GM23338 (cell line): Measurements from ENCODE around the gene DPY19L1. TPM values are rescaled to one million over a fixed set of nuclear protein-coding genes. Genes with fewer than 3 reads are reported as not detected.
A peak's percentile ranks its signal among the peaks of the same experiment; 100 is the strongest.

Source experiments
- ATAC-seq: fragments of 200-7000 bp; cut with Tn5 transposase; 3 replicates; pipeline ENCODE4 v1.9.1; 2020
- DNase-seq: peaks from one replicate; pipeline ENCODE4 v3.0.0-alpha.2; 2015; ENCODE audit warnings: low spot score
- H2AFZ ChIP-seq: fragments of 200-600 bp; sonication (generic); 2 replicates; pipeline ENCODE4 v1.8.0; 2016; ENCODE audit warnings: antibody characterized with exemption, mild to moderate bottlenecking, moderate library complexity
- H3F3A ChIP-seq: fragments of 200-600 bp; sonication (generic); replicated peaks from 2 replicates; pipeline ENCODE4 v1.8.0; 2017; ENCODE audit warnings: antibody characterized with exemption, mixed run types, low read depth
- H3K27ac ChIP-seq: fragments of 200-600 bp; sonication (generic); 2 replicates; pipeline ENCODE4 v1.6.1; 2016; ENCODE audit warnings: low read depth
- H3K27me3 ChIP-seq: fragments of 200-600 bp; sonication (generic); 2 replicates; pipeline ENCODE4 v1.8.0; 2016; ENCODE audit warnings: mild to moderate bottlenecking, mixed run types, moderate library complexity; ENCODE audit not compliant: insufficient read depth
- H3K36me3 ChIP-seq: fragments of 200-600 bp; sonication (generic); 2 replicates; pipeline ENCODE4 v1.8.0; 2016; ENCODE audit warnings: mild to moderate bottlenecking; ENCODE audit not compliant: insufficient read depth
- H3K4me1 ChIP-seq: fragments of 200-600 bp; sonication (generic); 2 replicates; pipeline ENCODE4 v1.8.0; 2016; ENCODE audit warnings: mild to moderate bottlenecking, moderate library complexity; ENCODE audit not compliant: insufficient read depth
- H3K4me2 ChIP-seq: fragments of 200-600 bp; sonication (generic); 2 replicates; pipeline ENCODE4 v1.7.1; 2017; ENCODE audit warnings: mixed run types
- H3K4me3 ChIP-seq: fragments of 200-600 bp; sonication (generic); 2 replicates; pipeline ENCODE4 v1.6.1; 2016; ENCODE audit warnings: mixed run types
- H3K79me2 ChIP-seq: fragments of 200-600 bp; sonication (generic); replicated peaks from 2 replicates; pipeline ENCODE4 v1.8.0; 2017; ENCODE audit warnings: mild to moderate bottlenecking; ENCODE audit not compliant: insufficient read depth
- H3K9me2 ChIP-seq: fragments of 200-600 bp; sonication (generic); 2 replicates; pipeline ENCODE4 v1.8.0; 2017; ENCODE audit not compliant: insufficient read depth
- H4K20me1 ChIP-seq: fragments of 200-600 bp; sonication (generic); replicated peaks from 2 replicates; pipeline ENCODE4 v1.8.0; 2017; ENCODE audit warnings: mild to moderate bottlenecking; ENCODE audit not compliant: insufficient read depth
- H3K27ac Mint-ChIP-seq: 2 replicates; pipeline ENCODE4 v1.8.0; 2020; ENCODE audit warnings: inconsistent platforms, mild to moderate bottlenecking, moderate library complexity, mixed read lengths
- H3K27me3 Mint-ChIP-seq: 3 replicates; pipeline ENCODE4 v1.8.0; 2022; ENCODE audit warnings: low read depth, mild to moderate bottlenecking, moderate library complexity, mixed read lengths, inconsistent platforms; ENCODE audit not compliant: insufficient read depth, poor library complexity
- H3K36me3 Mint-ChIP-seq: 3 replicates; pipeline ENCODE4 v1.8.0; 2021; ENCODE audit warnings: low read depth, mild to moderate bottlenecking, inconsistent platforms, moderate library complexity, mixed read lengths
- H3K4me1 Mint-ChIP-seq: 3 replicates; pipeline ENCODE4 v1.8.0; 2020; ENCODE audit warnings: mild to moderate bottlenecking, inconsistent platforms, mixed read lengths
- H3K4me3 Mint-ChIP-seq: 3 replicates; pipeline ENCODE4 v1.8.0; 2021; ENCODE audit warnings: moderate library complexity, mild to moderate bottlenecking, inconsistent platforms, mixed read lengths
- H3K9me3 Mint-ChIP-seq: 3 replicates; pipeline ENCODE4 v1.8.0; 2020; ENCODE audit warnings: moderate library complexity, mild to moderate bottlenecking, inconsistent platforms, mixed read lengths
- CREB1 ChIP-seq: fragments of 250-450 bp; sonication (Bioruptor Pico); IDR thresholded peaks from 2 replicates; pipeline ENCODE4 v1.5.0; 2020; ENCODE audit warnings: low read depth, mild to moderate bottlenecking, moderate library complexity
- EZH2 ChIP-seq: fragments of 200-600 bp; sonication (generic); IDR thresholded peaks from one replicate; pipeline ENCODE4 v1.8.0; 2017; ENCODE audit warnings: antibody characterized with exemption, mild to moderate bottlenecking, low read depth; ENCODE audit not compliant: unreplicated experiment
- POLR2AphosphoS5 ChIP-seq: IDR thresholded peaks from 2 replicates; pipeline ENCODE4 v1.6.1; 2016; ENCODE audit warnings: antibody characterized with exemption, low read depth
- ZNF331 ChIP-seq: fragments of 250-450 bp; sonication (Bioruptor Pico); IDR thresholded peaks from 2 replicates; pipeline ENCODE4 v1.5.0; 2020; ENCODE audit warnings: low read depth, mild to moderate bottlenecking, moderate library complexity
- polyA plus RNA-seq: library from polyadenylated mRNA; unstranded; fragments of >200 nt; fragmentation: Nextera tagmentation; extraction: Ambion mirVana; gene quantifications from 2 replicates; pipeline ENCODE4 v1.2.1, GENCODE V29; 2016
- total RNA-seq: library from RNA; depleted of rRNA; stranded (reverse); fragments of >200 nt; shearing (Covaris generic); gene quantifications from 2 replicates; pipeline ENCODE4 v1.2.3, GENCODE V29; 2014
- TF ChIP-seq, protein P1 (sequence below): IDR thresholded peaks from one replicate; pipeline ENCODE4 v1.6.1; 2018; ENCODE audit warnings: antibody characterized with exemption; ENCODE audit not compliant: unreplicated experiment
- TF ChIP-seq, protein P2 (sequence below): fragments of 250-450 bp; sonication (Bioruptor Pico); IDR thresholded peaks from 2 replicates; pipeline ENCODE4 v1.5.0; 2020; ENCODE audit warnings: mild to moderate bottlenecking, moderate library complexity

Gene DPY19L1
- total and polyA plus RNA-seq, 2 experiments from 2014 or later, result 4.4 to 20.2 TPM

DNA sequence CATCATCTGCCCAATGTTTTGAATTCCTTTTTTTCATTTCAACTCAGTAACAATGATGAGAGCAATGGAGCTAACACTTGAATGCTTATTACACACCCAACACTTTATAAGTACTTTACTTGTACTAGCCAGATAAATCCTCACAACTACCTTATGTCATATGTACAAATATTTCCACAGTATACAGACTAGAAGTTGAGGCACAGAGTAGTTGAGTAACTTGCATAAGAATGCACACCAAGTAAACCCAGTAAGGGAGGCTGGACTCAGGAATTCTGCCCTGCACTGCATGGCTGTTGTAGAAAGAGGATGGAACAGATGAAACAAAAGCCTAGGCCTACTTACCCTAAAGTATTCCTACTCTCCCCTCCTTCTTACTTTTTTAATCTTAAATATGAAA, 15.8 kb downstream of the DPY19L1 start (continued):
- TF ChIP-seq, protein P1, sequence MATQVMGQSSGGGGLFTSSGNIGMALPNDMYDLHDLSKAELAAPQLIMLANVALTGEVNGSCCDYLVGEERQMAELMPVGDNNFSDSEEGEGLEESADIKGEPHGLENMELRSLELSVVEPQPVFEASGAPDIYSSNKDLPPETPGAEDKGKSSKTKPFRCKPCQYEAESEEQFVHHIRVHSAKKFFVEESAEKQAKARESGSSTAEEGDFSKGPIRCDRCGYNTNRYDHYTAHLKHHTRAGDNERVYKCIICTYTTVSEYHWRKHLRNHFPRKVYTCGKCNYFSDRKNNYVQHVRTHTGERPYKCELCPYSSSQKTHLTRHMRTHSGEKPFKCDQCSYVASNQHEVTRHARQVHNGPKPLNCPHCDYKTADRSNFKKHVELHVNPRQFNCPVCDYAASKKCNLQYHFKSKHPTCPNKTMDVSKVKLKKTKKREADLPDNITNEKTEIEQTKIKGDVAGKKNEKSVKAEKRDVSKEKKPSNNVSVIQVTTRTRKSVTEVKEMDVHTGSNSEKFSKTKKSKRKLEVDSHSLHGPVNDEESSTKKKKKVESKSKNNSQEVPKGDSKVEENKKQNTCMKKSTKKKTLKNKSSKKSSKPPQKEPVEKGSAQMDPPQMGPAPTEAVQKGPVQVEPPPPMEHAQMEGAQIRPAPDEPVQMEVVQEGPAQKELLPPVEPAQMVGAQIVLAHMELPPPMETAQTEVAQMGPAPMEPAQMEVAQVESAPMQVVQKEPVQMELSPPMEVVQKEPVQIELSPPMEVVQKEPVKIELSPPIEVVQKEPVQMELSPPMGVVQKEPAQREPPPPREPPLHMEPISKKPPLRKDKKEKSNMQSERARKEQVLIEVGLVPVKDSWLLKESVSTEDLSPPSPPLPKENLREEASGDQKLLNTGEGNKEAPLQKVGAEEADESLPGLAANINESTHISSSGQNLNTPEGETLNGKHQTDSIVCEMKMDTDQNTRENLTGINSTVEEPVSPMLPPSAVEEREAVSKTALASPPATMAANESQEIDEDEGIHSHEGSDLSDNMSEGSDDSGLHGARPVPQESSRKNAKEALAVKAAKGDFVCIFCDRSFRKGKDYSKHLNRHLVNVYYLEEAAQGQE, result no peak
- TF ChIP-seq, protein P2, sequence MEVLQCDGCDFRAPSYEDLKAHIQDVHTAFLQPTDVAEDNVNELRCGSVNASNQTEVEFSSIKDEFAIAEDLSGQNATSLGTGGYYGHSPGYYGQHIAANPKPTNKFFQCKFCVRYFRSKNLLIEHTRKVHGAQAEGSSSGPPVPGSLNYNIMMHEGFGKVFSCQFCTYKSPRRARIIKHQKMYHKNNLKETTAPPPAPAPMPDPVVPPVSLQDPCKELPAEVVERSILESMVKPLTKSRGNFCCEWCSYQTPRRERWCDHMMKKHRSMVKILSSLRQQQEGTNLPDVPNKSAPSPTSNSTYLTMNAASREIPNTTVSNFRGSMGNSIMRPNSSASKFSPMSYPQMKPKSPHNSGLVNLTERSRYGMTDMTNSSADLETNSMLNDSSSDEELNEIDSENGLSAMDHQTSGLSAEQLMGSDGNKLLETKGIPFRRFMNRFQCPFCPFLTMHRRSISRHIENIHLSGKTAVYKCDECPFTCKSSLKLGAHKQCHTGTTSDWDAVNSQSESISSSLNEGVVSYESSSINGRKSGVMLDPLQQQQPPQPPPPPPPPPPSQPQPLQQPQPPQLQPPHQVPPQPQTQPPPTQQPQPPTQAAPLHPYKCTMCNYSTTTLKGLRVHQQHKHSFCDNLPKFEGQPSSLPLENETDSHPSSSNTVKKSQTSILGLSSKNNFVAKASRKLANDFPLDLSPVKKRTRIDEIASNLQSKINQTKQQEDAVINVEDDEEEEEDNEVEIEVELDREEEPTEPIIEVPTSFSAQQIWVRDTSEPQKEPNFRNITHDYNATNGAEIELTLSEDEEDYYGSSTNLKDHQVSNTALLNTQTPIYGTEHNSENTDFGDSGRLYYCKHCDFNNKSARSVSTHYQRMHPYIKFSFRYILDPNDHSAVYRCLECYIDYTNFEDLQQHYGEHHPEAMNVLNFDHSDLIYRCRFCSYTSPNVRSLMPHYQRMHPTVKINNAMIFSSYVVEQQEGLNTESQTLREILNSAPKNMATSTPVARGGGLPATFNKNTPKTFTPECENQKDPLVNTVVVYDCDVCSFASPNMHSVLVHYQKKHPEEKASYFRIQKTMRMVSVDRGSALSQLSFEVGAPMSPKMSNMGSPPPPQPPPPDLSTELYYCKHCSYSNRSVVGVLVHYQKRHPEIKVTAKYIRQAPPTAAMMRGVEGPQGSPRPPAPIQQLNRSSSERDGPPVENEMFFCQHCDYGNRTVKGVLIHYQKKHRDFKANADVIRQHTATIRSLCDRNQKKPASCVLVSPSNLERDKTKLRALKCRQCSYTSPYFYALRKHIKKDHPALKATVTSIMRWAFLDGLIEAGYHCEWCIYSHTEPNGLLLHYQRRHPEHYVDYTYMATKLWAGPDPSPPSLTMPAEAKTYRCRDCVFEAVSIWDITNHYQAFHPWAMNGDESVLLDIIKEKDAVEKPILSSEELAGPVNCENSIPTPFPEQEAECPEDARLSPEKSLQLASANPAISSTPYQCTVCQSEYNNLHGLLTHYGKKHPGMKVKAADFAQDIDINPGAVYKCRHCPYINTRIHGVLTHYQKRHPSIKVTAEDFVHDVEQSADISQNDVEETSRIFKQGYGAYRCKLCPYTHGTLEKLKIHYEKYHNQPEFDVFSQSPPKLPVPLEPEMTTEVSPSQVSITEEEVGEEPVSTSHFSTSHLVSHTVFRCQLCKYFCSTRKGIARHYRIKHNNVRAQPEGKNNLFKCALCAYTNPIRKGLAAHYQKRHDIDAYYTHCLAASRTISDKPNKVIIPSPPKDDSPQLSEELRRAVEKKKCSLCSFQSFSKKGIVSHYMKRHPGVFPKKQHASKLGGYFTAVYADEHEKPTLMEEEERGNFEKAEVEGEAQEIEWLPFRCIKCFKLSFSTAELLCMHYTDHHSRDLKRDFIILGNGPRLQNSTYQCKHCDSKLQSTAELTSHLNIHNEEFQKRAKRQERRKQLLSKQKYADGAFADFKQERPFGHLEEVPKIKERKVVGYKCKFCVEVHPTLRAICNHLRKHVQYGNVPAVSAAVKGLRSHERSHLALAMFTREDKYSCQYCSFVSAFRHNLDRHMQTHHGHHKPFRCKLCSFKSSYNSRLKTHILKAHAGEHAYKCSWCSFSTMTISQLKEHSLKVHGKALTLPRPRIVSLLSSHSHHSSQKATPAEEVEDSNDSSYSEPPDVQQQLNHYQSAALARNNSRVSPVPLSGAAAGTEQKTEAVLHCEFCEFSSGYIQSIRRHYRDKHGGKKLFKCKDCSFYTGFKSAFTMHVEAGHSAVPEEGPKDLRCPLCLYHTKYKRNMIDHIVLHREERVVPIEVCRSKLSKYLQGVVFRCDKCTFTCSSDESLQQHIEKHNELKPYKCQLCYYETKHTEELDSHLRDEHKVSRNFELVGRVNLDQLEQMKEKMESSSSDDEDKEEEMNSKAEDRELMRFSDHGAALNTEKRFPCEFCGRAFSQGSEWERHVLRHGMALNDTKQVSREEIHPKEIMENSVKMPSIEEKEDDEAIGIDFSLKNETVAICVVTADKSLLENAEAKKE (CRISPR knock-in tag), result no peak
- TF ChIP-seq POLR2AphosphoS5, result no peak

DNA sequence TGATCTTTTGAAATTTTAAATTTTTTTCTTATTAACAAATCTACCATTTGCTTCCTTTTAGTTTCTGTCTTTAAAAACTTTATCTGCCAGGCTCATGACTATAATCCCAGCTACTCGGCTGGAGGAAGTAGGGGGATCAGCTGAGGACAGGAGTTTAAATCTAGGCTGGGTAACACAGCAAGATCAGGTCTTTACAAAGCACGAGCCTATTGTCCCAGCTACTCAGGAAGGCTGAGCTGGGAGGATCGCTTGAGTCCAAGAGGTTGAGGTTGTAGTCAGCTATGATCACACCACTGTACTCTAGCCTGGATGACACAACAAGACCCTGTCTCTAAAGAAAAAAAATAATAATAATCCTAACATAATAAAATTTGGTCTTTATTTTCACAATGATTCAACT, 17.5 kb downstream of the DPY19L1 start:
- Mint-ChIP-seq H3K27ac (no peak overlapping the region; the same call in 1 of the 2 replicates), H3K27me3 (peaks cover 10% of the 10 kb centered on the region), H3K9me3 (no peaks in the 10 kb centered on the region), H3K4me3 (no peak overlapping the region), H3K36me3 (peaks cover 11% of the 10 kb centered on the region; the same call in 2 of the 3 replicates), H3K4me1 (peaks cover 45% of the 10 kb centered on the region)
- H4K20me1 ChIP-seq, result no peaks in the 10 kb centered on the region
- H2AFZ ChIP-seq, result no peak overlapping the region
- no peak overlapping the region for H3K4me2 ChIP-seq
- H3K4me3 ChIP-seq, result no peak overlapping the region
- no peaks in the 10 kb centered on the region for H3K9me2 ChIP-seq
- H3F3A ChIP-seq, result no peaks in the 10 kb centered on the region
- H3K79me2 ChIP-seq, result peaks cover 40% of the 10 kb centered on the region
- ATAC-seq, result peak; percentile 32; the same call in 2 of the 3 replicates
- no peaks in the 10 kb centered on the region for H3K36me3 ChIP-seq
- no peak overlapping the region for H3K27ac ChIP-seq
- no peaks in the 10 kb centered on the region for H3K27me3 ChIP-seq
- DNase-seq, result peak; percentile 33
- H3K4me1 ChIP-seq, result peaks cover 28% of the 10 kb centered on the region
- no peak for TF ChIP-seq ZNF331 (CRISPR knock-in tag)
- TF ChIP-seq CREB1 (CRISPR knock-in tag), result no peak
- TF ChIP-seq, protein P2 (CRISPR knock-in tag), result no peak
- TF ChIP-seq EZH2, result no peak
